Body of pancreas (tissue), 4 donors: ENCODE results near the gene MALAT1. TPM values are rescaled to one million over a fixed set of nuclear protein-coding genes. Genes with fewer than 3 reads are reported as not detected.

Experiments
- ATAC-seq: fragments of 150-250 bp; one replicate; pipeline ENCODE4 v1.9.1; 2016
- DNase-seq, 4 donors: peaks; one replicate each; pipeline ENCODE4 v3.0.0-alpha.2; 2019
- H3K27ac ChIP-seq, 4 donors: fragments of 200-600 bp; sonication (generic); 1 replicate in 3 of 4; 2 replicates in 1 of 4; pipeline versions ENCODE4 v1.5.1 to v1.6.1; 2016 to 2019; ENCODE audit warnings: mild to moderate bottlenecking in 1 of 4, mixed read lengths in 1 of 4, moderate library complexity in 1 of 4
- H3K27me3 ChIP-seq, 2 donors: fragments of 200-600 bp; sonication (generic); one replicate each; pipeline ENCODE4 v1.6.0; 2016; ENCODE audit warnings: mild to moderate bottlenecking in 1 of 2
- H3K36me3 ChIP-seq, 2 donors: fragments of 200-600 bp; sonication (generic); replicated peaks in 1 of 2; 2 replicates each; pipeline ENCODE4 v1.5.1; 2016; ENCODE audit warnings: low read depth in 2 of 2; ENCODE audit not compliant: insufficient read depth in 1 of 2
- H3K4me1 ChIP-seq: fragments of 200-600 bp; sonication (generic); one replicate; pipeline ENCODE4 v1.6.0; 2016
- H3K4me3 ChIP-seq, 2 donors: fragments of 200-600 bp; sonication (generic); 1 replicate in 1 of 2; 2 replicates in 1 of 2; pipeline ENCODE4 v1.5.1; 2016 to 2019
- H3K9me3 ChIP-seq, 3 donors: fragments of 200-600 bp; sonication (generic); 1 replicate in 2 of 3; 2 replicates in 1 of 3; pipeline ENCODE4 v1.5.1; 2016
- CTCF ChIP-seq, 7 experiments: fragments of 450-650 bp in 4 of 7; fragments of 200-600 bp in 3 of 7; sonication (generic) in 3 of 7; IDR thresholded peaks; one replicate each; pipeline ENCODE4 v1.5.1; 2016 to 2019; ENCODE audit warnings: antibody characterized with exemption in 7 of 7
- POLR2A ChIP-seq, 3 donors: fragments of 450-650 bp; IDR thresholded peaks; one replicate each; pipeline ENCODE4 v1.6.1; 2016; ENCODE audit warnings: antibody characterized with exemption in 3 of 3, mild to moderate bottlenecking in 2 of 3
- WGBS, 2 donors: methylation state at CpG; one replicate each; pipeline ENCODE4 v1.1.5; 2017; 5-methylcytosine and 5-hydroxymethylcytosine counted together
- intact Hi-C: fragments of 100-400 bp; cut with DNase I; formaldehyde crosslinking; loops from one replicate; pipeline ENCODE4 v1.15.1; 2023
- total RNA-seq, 2 donors: library from RNA; depleted of rRNA; stranded (reverse); fragments of >200 nt; gene quantifications; one replicate each; pipeline ENCODE4 v1.1.0, GENCODE V29; 2016

Gene MALAT1
- total RNA-seq, 2 donors from 2014 or later: 10,129 to 14,092 TPM

GRCh38 chr11:65479184-65480145 is 19.4 kb upstream of the MALAT1 start:
- intact Hi-C loops: no loop called here
- WGBS, 2 donors: 29 to 42% methylated on average over 11 of the region's 11 CpGs
- peaks cover 40% of the 10 kb centered on the region for H3K4me1 ChIP-seq
- TF ChIP-seq CTCF (IDR thresholded peaks at IDR 0.05): peak in 2 of 7 experiments; percentile 21
- TF ChIP-seq POLR2A (IDR thresholded peaks at IDR 0.05): peak in 2 of 3 donors; percentile 68 to 70
- H3K4me3 ChIP-seq: no peak overlapping the region
- H3K9me3 ChIP-seq: no peaks in the 10 kb centered on the region
- peak overlapping the region; percentile 98 to 99 (median 99) for H3K27ac ChIP-seq
- no peaks in the 10 kb centered on the region for H3K36me3 ChIP-seq
- H3K27me3 ChIP-seq: no peaks in the 10 kb centered on the region
- peak; percentile 71 to 86 (median 83) for DNase-seq
- peak; percentile 51 for ATAC-seq

GRCh38 chr11:65482306-65482850 is 16.5 kb upstream of the MALAT1 start:
- DNase-seq (no peak), ATAC-seq (no peak)
- TF ChIP-seq POLR2A (IDR thresholded peaks at IDR 0.05) (no peak), CTCF (IDR thresholded peaks at IDR 0.05) (no peak)
- H3K27ac ChIP-seq: no peak overlapping the region
- intact Hi-C loops: no loop called here
- no peaks in the 10 kb centered on the region for H3K27me3 ChIP-seq
- no peaks in the 10 kb centered on the region for H3K36me3 ChIP-seq
- WGBS, 2 donors: 92 to 94% methylated on average over 2 of the region's 2 CpGs
- H3K4me3 ChIP-seq: no peak overlapping the region
- H3K9me3 ChIP-seq: no peaks in the 10 kb centered on the region
- peaks cover 34% of the 10 kb centered on the region for H3K4me1 ChIP-seq

GRCh38 chr11:65485920-65486219 is 13.0 kb upstream of the MALAT1 start:
- no peaks in the 10 kb centered on the region for H3K36me3 ChIP-seq
- intact Hi-C loops: no loop called here
- ATAC-seq (no peak), DNase-seq (no peak)
- WGBS, 2 donors: 74 to 85% methylated on average over 5 of the region's 5 CpGs
- H3K27ac ChIP-seq: no peak overlapping the region
- no peak overlapping the region for H3K4me3 ChIP-seq
- H3K27me3 ChIP-seq: no peaks in the 10 kb centered on the region
- H3K9me3 ChIP-seq: no peaks in the 10 kb centered on the region
- peaks cover 37% of the 10 kb centered on the region for H3K4me1 ChIP-seq
- TF ChIP-seq CTCF (IDR thresholded peaks at IDR 0.05): no peak

- no peaks in the 10 kb centered on the region for H3K27me3 ChIP-seq
- H3K36me3 ChIP-seq: no peaks in the 10 kb centered on the region
- peak overlapping the region; percentile 43 to 98 (median 82) for H3K27ac ChIP-seq
- no peak overlapping the region for H3K4me3 ChIP-seq
- H3K4me1 ChIP-seq: peaks cover 47% of the 10 kb centered on the region
- ATAC-seq: no peak
- H3K9me3 ChIP-seq: no peaks in the 10 kb centered on the region
- 80 to 81% methylated on average over 8 to 10 of the region's 10 CpGs for WGBS, 2 donors
- no peak for TF ChIP-seq POLR2A (IDR thresholded peaks at IDR 0.05)
- TF ChIP-seq CTCF (IDR thresholded peaks at IDR 0.05): no peak
- intact Hi-C loops: no loop called here
- no peak for DNase-seq
Observed at GRCh38 chr11:65486570-65487466, 12.0 kb upstream of the MALAT1 start.
